ENCODE results near the gene ZER1. TPM values are rescaled to one million over a fixed set of nuclear protein-coding genes. Genes with fewer than 3 reads are reported as not detected.

The ZER1 gene
- total RNA-seq, 8 experiments from 2014 or later: 17.8 to 35.1 (median 24.5) TPM

DNA sequence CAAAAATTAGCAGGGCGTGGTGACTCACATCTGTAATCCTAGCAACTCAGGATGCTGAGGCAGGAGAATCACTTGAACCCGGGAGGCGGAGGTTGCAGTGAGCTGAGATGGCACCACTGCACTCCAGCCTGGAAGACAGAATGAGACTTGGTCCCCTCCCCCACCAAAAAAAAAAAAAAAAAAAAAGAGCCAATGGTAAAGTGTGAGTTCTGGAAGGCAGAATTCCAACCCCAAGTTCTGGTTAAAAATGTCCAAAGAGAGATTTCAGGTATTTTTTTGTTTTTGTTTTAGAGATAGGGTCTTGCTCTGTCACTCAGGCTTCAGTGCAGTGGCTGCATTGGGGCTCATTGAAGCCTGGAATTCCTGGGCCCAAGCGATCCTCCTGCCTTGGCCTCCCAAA lies 84.3 kb downstream of the ZER1 start:
- 67 to 100% (median 80%) methylated on average over 2 to 3 of the region's 4 CpGs; no CpG with 5 or more reads in 3 of the 10 experiments for WGBS, 10 experiments
- Histone ChIP-seq H3K27ac (no peak overlapping the region), H3K4me1 (replicated peaks in 1 of 2) (peaks cover 19 to 35% of the 10 kb centered on the region in 2 donors), H3K4me3 (no peak overlapping the region)
- ATAC-seq (replicated peaks in 6 of 8): no peak
- in situ Hi-C loops (cut with MboI; ENCODE audit: low pct_unique_long_range_greater_than_20kb in 2 of 9, low sequenced_read_pairs in 9 of 9, unreplicated experiment in 9 of 9): no loop called here

DNA sequence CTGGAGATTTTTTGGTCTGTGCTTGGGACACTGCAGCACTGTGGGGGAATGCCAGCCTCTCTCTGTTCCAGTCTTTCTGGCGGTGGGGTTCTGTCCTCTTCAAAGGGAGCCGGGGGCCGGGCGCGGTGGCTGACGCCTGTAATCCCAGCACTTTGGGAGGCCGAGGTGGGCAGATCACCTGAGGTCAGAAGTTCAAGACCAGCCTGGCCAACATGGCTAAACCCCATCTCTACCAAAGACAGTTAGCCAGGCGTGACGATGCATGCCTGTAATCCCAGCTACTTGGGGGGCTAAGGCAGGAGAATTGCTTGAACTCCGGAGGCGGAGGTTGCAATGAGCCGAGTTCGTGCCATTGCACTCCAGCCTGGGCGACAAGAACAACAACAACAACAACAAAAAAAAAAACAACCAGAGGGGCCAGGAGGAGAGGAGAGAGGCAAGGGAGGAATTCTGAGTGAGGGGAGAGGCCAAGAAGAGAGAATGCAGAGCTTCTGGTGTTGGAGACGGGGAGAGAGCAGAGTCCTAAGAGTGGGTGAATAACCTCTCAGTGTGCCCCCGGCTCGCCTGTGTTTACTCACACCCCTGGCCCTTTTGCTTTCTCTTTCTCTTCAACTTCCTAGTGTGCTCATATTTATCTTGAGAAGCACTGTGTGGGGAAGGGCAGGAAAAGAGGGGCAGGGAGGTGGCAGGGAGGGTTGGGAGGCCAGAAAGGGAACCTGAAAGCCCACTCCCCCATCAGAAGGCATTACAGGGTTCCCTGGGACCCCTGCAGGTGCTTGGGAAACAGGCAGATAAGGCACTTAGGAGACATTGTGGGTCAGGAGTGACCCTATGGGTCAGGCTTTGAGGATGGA lies 85.9 kb downstream of the ZER1 start:
- peak overlapping the region in 1 of 2 donors; percentile 11 for H3K27ac ChIP-seq

GRCh38 chr9:128684325-128685199 lies 87.2 kb downstream of the ZER1 start:
- peak overlapping the region; percentile 11 to 47 (median 30) for H3K4me3 ChIP-seq
- WGBS, 10 experiments: 0 to 30% (median 9%) methylated on average over 2 to 4 of the region's 15 CpGs; no CpG with 5 or more reads in 7 of the 10 experiments
- in situ Hi-C loops (cut with MboI; ENCODE audit: low pct_unique_long_range_greater_than_20kb in 2 of 9, low sequenced_read_pairs in 9 of 9, unreplicated experiment in 9 of 9): no loop called here
- ATAC-seq (replicated peaks in 6 of 8): peak in 3 of 8 experiments; percentile 48 to 58 (median 58)
- peaks cover 7 to 32% of the 10 kb centered on the region in 2 donors for H3K4me1 ChIP-seq (replicated peaks in 1 of 2)
- peak overlapping the region; percentile 9 to 31 for H3K27ac ChIP-seq

More for the DNA sequence above, 85.9 kb downstream of the ZER1 start:
- in situ Hi-C loops (cut with MboI; ENCODE audit: low pct_unique_long_range_greater_than_20kb in 2 of 9, low sequenced_read_pairs in 9 of 9, unreplicated experiment in 9 of 9): no loop called here
- ATAC-seq (replicated peaks in 6 of 8): no peak
- Histone ChIP-seq H3K4me3 (no peak overlapping the region), H3K4me1 (replicated peaks in 1 of 2) (peaks cover 9 to 32% of the 10 kb centered on the region in 2 donors)
- 20 to 89% (median 56%) methylated on average over 1 to 11 of the region's 17 CpGs; no CpG with 5 or more reads in 6 of the 10 experiments for WGBS, 10 experiments

DNA sequence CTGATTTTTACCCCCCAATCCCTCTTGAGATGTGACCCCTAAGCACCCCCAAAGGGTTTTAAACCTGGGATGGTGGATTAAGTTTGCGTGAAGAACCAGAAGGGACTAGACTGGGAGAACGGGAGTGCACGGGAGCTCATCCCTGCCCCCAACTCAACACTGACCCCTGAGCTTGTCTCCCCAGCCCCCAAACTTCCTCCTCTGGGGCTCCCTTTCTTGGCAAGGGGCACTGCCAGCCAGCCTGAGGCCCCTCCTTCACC lies 87.7 kb downstream of the ZER1 start:
- H3K4me3 ChIP-seq: peak overlapping the region; percentile 11 to 47 (median 30)
- no CpG with 5 or more reads among the region's 3 CpGs for WGBS, 10 experiments
- peak overlapping the region; percentile 9 to 31 for H3K27ac ChIP-seq
- peaks cover 7 to 32% of the 10 kb centered on the region in 2 donors for H3K4me1 ChIP-seq (replicated peaks in 1 of 2)
- in situ Hi-C loops (cut with MboI; ENCODE audit: low pct_unique_long_range_greater_than_20kb in 2 of 9, low sequenced_read_pairs in 9 of 9, unreplicated experiment in 9 of 9): no loop called here
- ATAC-seq (replicated peaks in 6 of 8): no peak

DNA sequence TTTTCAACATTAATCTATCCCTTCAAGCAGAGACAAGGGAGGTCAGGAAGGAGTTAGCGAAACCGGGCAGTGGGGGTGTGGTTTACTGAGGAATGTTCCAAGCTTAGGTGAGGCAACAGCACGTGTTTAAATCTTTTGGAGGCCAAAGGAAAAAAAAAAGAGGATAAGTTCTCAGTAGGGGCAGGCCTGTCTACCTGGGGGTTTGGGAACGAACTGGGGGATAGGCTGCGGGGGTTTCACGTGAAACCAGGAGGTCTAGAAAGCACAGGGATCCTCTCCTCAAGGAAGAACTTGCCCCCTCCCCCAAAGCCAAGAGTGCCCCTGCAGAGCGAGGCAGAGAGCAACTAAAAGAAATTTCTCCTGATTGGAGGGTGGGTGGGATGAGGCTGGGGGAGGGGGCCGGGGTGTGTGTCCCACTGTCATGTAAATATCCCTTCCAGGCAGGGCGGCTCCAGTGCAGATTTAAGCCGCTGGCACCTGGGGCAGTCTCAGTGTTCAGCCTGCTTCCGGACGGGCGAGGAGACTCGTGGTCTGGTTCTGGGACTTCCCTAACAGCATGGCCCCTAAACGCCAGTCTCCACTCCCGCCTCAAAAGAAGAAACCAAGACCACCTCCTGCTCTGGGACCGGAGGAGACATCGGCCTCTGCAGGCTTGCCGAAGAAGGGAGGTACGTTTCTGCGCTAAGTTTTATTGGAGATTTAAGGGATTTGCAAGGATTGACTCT lies 88.2 kb downstream of the ZER1 start:
- WGBS, 10 experiments: 0 to 27% (median 20%) methylated on average over 1 to 14 of the region's 21 CpGs; no CpG with 5 or more reads in 1 of the 10 experiments
- H3K27ac ChIP-seq: peak overlapping the region; percentile 9 to 31

More for the DNA sequence above, 88.2 kb downstream of the ZER1 start:
- peak overlapping the region; percentile 11 to 47 (median 30) for H3K4me3 ChIP-seq
- peaks cover 7 to 31% of the 10 kb centered on the region in 2 donors for H3K4me1 ChIP-seq (replicated peaks in 1 of 2)
- ATAC-seq (replicated peaks in 6 of 8): peak; percentile 16 to 73 (median 49)
- in situ Hi-C loops (cut with MboI; ENCODE audit: low pct_unique_long_range_greater_than_20kb in 2 of 9, low sequenced_read_pairs in 9 of 9, unreplicated experiment in 9 of 9): no loop called here

Other genes with a start within 250 kb of the ZER1 start
- 100 to 1,000 TPM; 195 to 680 (median 254) TPM for gene SPTAN1, start 219.3 kb downstream of the ZER1 start, total RNA-seq
- 10 to 100 TPM; 21.1 to 62.7 (median 28.3) TPM for gene DYNC2I2, start 115.1 kb downstream of the ZER1 start, total RNA-seq
- 100 to 1,000 TPM; 328 to 639 (median 393) TPM for gene SET, start 82.7 kb downstream of the ZER1 start, total RNA-seq
- 1 to 10 TPM in 3 of 8 experiments, under 1 TPM in 5; 0.07 to 7.3 (median 0.68) TPM for gene PKN3, start 69.4 kb downstream of the ZER1 start, total RNA-seq
- 10 to 100 TPM in 5 of 8 experiments, 1 to 10 TPM in 3; 3.7 to 31.4 (median 11.7) TPM for gene ZDHHC12, start 47.8 kb downstream of the ZER1 start, total RNA-seq
- gene TBC1D13, start 15.3 kb upstream of the ZER1 start, total RNA-seq: 10 to 100 TPM in 5 of 8 experiments, 1 to 10 TPM in 3; 8.7 to 18.9 (median 13.1) TPM
- gene ENDOG, start 46.6 kb upstream of the ZER1 start, total RNA-seq: 10 to 100 TPM in 7 of 8 experiments, 1 to 10 TPM in 1; 8.5 to 20.1 (median 16.7) TPM
- 10 to 100 TPM; 12.3 to 44.3 (median 21.6) TPM for gene SPOUT1, start 57.9 kb upstream of the ZER1 start, total RNA-seq
- 10 to 100 TPM in 5 of 8 experiments, 1 to 10 TPM in 3; 4.0 to 15.9 (median 10.8) TPM for gene KYAT1, start 110.0 kb upstream of the ZER1 start, total RNA-seq
- 10 to 100 TPM; 13.7 to 26.8 (median 22.6) TPM for gene LRRC8A, start 110.2 kb upstream of the ZER1 start, total RNA-seq
- gene PHYHD1, start 149.1 kb upstream of the ZER1 start, total RNA-seq: 10 to 100 TPM in 2 of 8 experiments, 1 to 10 TPM in 2, under 1 TPM in 4; 0.16 to 16.4 (median 0.97) TPM
- gene DOLK, start 175.7 kb upstream of the ZER1 start, total RNA-seq: 10 to 100 TPM in 5 of 8 experiments, 1 to 10 TPM in 3; 7.5 to 27.9 (median 16.3) TPM
- gene NUP188, start 175.8 kb upstream of the ZER1 start, total RNA-seq: 10 to 100 TPM; 16.3 to 69.4 (median 21.6) TPM

All from motor neuron (in vitro differentiated cells).